ENCODE measurements around the gene PPP3CB.

Gene PPP3CB

DNA sequence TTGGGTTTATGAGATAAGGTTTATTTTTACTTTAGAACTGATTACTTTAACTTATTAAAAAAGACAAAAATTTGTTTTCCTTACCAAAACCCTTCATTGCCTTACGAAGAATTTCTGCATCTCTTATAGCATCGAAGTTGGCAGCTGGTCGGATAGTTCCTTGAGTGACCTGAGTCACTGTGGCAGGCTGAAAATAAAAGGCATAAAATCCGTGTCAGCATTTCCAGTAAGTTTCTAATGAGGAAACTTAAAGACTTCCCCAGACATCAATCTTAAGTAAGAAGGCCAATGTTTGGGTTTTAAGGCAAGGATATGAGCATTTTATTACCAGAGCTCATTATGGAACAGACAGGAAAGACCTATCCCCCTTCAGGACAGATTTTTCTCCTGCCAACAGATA is 107.6 kb downstream of the PPP3CB start:
- no peak for TF ChIP-seq POLR2AphosphoS5 (IDR thresholded peaks at IDR 0.05; ENCODE audit: low read depth, low read length)
- TF ChIP-seq SPI1 (IDR thresholded peaks at IDR 0.05; ENCODE audit: low read depth, low read length) = no peak
- no peak for TF ChIP-seq TAF1 (IDR thresholded peaks at IDR 0.05; ENCODE audit: low read depth, low read length)
- no peak for TF ChIP-seq POU2F2 (IDR thresholded peaks at IDR 0.05; ENCODE audit: low read depth, low read length)
- TF ChIP-seq PAX5 (IDR thresholded peaks at IDR 0.05; ENCODE audit: insufficient read depth, low read length, severe bottlenecking) = no peak
- TF ChIP-seq POLR2A (IDR thresholded peaks at IDR 0.05; ENCODE audit: low read depth, low read length) = no peak
- no peak for DNase-seq (ENCODE audit: insufficient read length, low spot score)
- no peak for FAIRE-seq

DNA sequence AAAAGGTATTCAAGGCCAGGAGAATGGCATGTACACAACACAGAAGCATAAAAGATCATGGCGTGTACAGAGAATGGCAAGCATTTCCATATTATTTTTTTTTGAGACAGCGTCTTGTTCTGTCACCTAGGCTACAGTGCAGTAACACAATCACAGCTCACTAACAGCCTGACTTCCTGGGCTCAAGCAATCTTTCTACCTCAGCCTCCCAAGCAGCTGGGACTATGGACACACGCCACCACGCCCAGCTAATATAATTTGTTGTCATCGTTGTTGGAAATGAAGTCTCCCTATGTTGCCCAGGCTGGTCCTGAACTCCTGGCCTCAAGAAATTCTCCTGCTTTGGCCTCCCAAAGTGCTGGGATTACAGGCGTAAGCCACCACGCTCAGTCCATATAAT is 109.2 kb downstream of the PPP3CB start:
- FAIRE-seq = no peak
- TF ChIP-seq POU2F2 (IDR thresholded peaks at IDR 0.05; ENCODE audit: low read depth, low read length) (no peak), PAX5 (IDR thresholded peaks at IDR 0.05; ENCODE audit: insufficient read depth, low read length, severe bottlenecking) (no peak), POLR2A (IDR thresholded peaks at IDR 0.05; ENCODE audit: low read depth, low read length) (no peak), POLR2AphosphoS5 (IDR thresholded peaks at IDR 0.05; ENCODE audit: low read depth, low read length) (no peak), TAF1 (IDR thresholded peaks at IDR 0.05; ENCODE audit: low read depth, low read length) (no peak), SPI1 (IDR thresholded peaks at IDR 0.05; ENCODE audit: low read depth, low read length) (no peak)

More for the DNA sequence above, 109.2 kb downstream of the PPP3CB start:
- no peak for DNase-seq (ENCODE audit: insufficient read length, low spot score)
